Measurements from ENCODE around the gene DLGAP1.

The DLGAP1 gene

GRCh38 chr18:3466045-3466444 lies 989.1 kb downstream of the DLGAP1 start:
- no peak overlapping the region for H3K27ac ChIP-seq (ENCODE audit: insufficient read depth, low read length, poor library complexity, severe bottlenecking)
- H3K4me1 ChIP-seq (ENCODE audit: control insufficient read depth, insufficient read depth, low read length, poor library complexity, severe bottlenecking) = peaks cover 9% of the 10 kb centered on the region
- no peaks in the 10 kb centered on the region for H3K27me3 ChIP-seq (replicated peaks; ENCODE audit: control insufficient read depth, insufficient read depth, low read length, poor library complexity, severe bottlenecking)
- no peaks in the 10 kb centered on the region for H3K36me3 ChIP-seq (ENCODE audit: control insufficient read depth, insufficient read depth, low read length)
- DNase-seq = no peak
- peaks cover 5% of the 10 kb centered on the region for H3K9me3 ChIP-seq (ENCODE audit: control insufficient read depth, low read length)
- no peak overlapping the region for H3K4me3 ChIP-seq (ENCODE audit: insufficient read depth, low read depth, low read length, poor library complexity, severe bottlenecking)

DNA sequence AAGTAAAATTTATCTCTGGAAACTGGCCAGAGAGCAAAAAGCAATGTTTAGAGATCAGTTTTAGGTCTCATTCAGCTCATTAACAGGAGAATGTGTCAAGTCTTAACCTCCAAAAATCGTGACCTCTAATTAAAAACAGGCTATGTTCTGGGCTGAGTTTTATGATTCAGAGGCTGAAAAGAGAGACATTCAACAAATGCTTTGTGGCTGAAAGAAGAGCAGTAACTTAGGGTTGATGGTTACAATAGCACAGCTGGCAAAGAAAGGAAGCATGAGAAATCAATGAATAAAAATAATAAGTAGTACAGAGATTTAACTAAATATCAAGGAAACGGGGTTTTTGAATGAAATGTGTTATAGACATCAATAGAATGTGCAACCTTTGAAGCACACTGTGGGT lies 992.1 kb downstream of the DLGAP1 start:
- no peak overlapping the region for H3K27ac ChIP-seq (ENCODE audit: insufficient read depth, low read length, poor library complexity, severe bottlenecking)

DNA sequence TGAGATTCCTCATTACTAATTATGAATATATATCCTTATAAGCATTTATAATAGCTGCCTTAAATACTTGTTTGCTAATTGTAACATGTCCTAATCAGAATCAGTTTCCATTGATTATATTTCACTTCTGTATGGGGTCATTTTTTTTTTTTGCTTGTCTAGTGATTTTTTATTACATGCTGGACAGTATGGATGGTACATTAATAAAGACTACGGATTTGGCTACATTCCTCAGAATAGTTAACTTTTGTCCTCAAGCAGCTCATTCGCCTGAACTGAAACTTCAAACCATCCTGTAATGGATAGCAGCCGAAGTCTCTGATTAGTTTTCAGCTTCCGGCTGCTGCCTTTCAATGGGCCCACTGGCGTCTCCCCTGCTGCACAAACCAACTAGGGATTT lies 993.4 kb downstream of the DLGAP1 start:
- DNase-seq = no peak
- H3K4me3 ChIP-seq (ENCODE audit: insufficient read depth, low read depth, low read length, poor library complexity, severe bottlenecking) = no peak overlapping the region
- peaks cover 10% of the 10 kb centered on the region for H3K36me3 ChIP-seq (ENCODE audit: control insufficient read depth, insufficient read depth, low read length)

More for the DNA sequence above, 992.1 kb downstream of the DLGAP1 start:
- DNase-seq = no peak
- H3K9me3 ChIP-seq (ENCODE audit: control insufficient read depth, low read length) = peaks cover 5% of the 10 kb centered on the region
- H3K36me3 ChIP-seq (ENCODE audit: control insufficient read depth, insufficient read depth, low read length) = no peaks in the 10 kb centered on the region
- no peak overlapping the region for H3K4me3 ChIP-seq (ENCODE audit: insufficient read depth, low read depth, low read length, poor library complexity, severe bottlenecking)
- H3K27me3 ChIP-seq (replicated peaks; ENCODE audit: control insufficient read depth, insufficient read depth, low read length, poor library complexity, severe bottlenecking) = no peaks in the 10 kb centered on the region
- peaks cover 21% of the 10 kb centered on the region for H3K4me1 ChIP-seq (ENCODE audit: control insufficient read depth, insufficient read depth, low read length, poor library complexity, severe bottlenecking)

GRCh38 chr18:3460823-3461398 lies 994.2 kb downstream of the DLGAP1 start:
- Histone ChIP-seq H3K9me3 (ENCODE audit: control insufficient read depth, low read length) (peaks cover 5% of the 10 kb centered on the region), H3K4me1 (ENCODE audit: control insufficient read depth, insufficient read depth, low read length, poor library complexity, severe bottlenecking) (peaks cover 12% of the 10 kb centered on the region), H3K27ac (ENCODE audit: insufficient read depth, low read length, poor library complexity, severe bottlenecking) (no peak overlapping the region), H3K27me3 (replicated peaks; ENCODE audit: control insufficient read depth, insufficient read depth, low read length, poor library complexity, severe bottlenecking) (no peaks in the 10 kb centered on the region), H3K36me3 (ENCODE audit: control insufficient read depth, insufficient read depth, low read length) (peaks cover 15% of the 10 kb centered on the region), H3K4me3 (ENCODE audit: insufficient read depth, low read depth, low read length, poor library complexity, severe bottlenecking) (no peak overlapping the region)
- no peak for DNase-seq

More for the DNA sequence above, 993.4 kb downstream of the DLGAP1 start:
- Histone ChIP-seq H3K27me3 (replicated peaks; ENCODE audit: control insufficient read depth, insufficient read depth, low read length, poor library complexity, severe bottlenecking) (no peaks in the 10 kb centered on the region), H3K9me3 (ENCODE audit: control insufficient read depth, low read length) (peaks cover 5% of the 10 kb centered on the region), H3K4me1 (ENCODE audit: control insufficient read depth, insufficient read depth, low read length, poor library complexity, severe bottlenecking) (peaks cover 16% of the 10 kb centered on the region), H3K27ac (ENCODE audit: insufficient read depth, low read length, poor library complexity, severe bottlenecking) (no peak overlapping the region)

DNA sequence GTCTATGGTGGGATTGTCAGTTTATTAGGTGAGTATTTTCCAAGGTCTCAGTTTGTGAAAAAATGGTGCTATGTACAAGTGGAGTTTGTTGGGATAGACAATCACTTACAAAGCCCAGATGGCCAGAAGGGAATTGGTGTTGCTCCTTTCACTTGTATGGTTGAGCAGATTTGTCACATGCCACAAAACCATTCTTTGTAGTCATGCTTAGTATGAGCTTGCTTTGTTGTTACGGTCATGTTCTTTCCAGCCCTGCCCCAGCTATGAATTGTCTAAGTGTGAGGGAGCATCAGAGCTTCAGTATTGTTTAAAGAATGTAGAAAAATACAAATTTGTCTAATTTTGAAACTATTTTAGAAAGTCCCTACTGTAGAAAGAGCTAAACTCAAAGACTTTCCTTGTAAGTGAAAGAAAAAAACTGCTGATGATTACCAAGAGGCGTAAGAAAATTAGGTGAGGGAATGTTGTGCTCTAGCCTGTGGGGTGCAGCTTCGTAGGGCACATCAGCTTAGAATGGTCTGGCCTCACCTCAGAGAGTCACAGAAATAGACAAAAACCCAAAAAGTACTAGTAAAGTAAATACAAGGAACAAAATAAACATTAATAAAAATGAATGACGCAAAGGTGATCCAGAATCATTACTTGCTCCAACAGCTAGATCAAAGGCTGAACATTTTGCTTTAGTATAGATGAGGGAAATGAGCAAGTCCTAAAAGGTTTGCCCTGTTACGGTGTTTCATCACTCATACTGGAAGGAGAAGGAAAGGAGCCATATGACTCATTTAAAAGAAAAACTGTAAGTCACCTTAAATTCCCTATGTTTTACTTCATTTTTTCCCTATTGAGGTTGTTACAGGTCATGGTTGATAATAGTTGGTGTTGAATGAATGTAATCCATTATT lies 995.9 kb downstream of the DLGAP1 start:
- no peak overlapping the region for H3K4me3 ChIP-seq (ENCODE audit: insufficient read depth, low read depth, low read length, poor library complexity, severe bottlenecking)
- peaks cover 15% of the 10 kb centered on the region for H3K36me3 ChIP-seq (ENCODE audit: control insufficient read depth, insufficient read depth, low read length)
- peaks cover 5% of the 10 kb centered on the region for H3K9me3 ChIP-seq (ENCODE audit: control insufficient read depth, low read length)
- peaks cover 12% of the 10 kb centered on the region for H3K4me1 ChIP-seq (ENCODE audit: control insufficient read depth, insufficient read depth, low read length, poor library complexity, severe bottlenecking)
- no peak for DNase-seq
- no peaks in the 10 kb centered on the region for H3K27me3 ChIP-seq (replicated peaks; ENCODE audit: control insufficient read depth, insufficient read depth, low read length, poor library complexity, severe bottlenecking)
- H3K27ac ChIP-seq (ENCODE audit: insufficient read depth, low read length, poor library complexity, severe bottlenecking) = peak overlapping the region; percentile 52

DNA sequence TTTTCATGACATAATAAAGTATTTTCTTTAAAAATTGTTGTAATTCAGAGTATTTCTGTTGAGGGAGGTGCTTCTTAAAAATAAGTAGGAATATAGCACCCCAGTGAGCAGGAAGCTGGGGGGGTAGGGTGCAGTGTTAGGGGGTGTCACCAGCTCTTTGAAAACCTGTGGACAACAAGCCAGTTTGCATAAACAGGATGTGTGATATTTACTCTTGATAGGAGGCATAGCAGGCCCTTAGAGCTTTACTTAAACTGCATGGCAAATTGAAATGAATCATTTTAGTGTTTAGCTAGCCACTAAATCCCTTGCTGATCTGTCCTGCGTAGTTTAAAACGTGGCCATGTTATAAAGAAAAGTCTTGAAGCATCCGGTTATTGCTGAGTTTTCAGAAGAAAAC lies 996.7 kb downstream of the DLGAP1 start:
- peaks cover 5% of the 10 kb centered on the region for H3K9me3 ChIP-seq (ENCODE audit: control insufficient read depth, low read length)
- peak overlapping the region; percentile 52 for H3K27ac ChIP-seq (ENCODE audit: insufficient read depth, low read length, poor library complexity, severe bottlenecking)
- peaks cover 15% of the 10 kb centered on the region for H3K36me3 ChIP-seq (ENCODE audit: control insufficient read depth, insufficient read depth, low read length)
- H3K4me1 ChIP-seq (ENCODE audit: control insufficient read depth, insufficient read depth, low read length, poor library complexity, severe bottlenecking) = peaks cover 12% of the 10 kb centered on the region
- no peak for DNase-seq
- no peaks in the 10 kb centered on the region for H3K27me3 ChIP-seq (replicated peaks; ENCODE audit: control insufficient read depth, insufficient read depth, low read length, poor library complexity, severe bottlenecking)
- no peak overlapping the region for H3K4me3 ChIP-seq (ENCODE audit: insufficient read depth, low read depth, low read length, poor library complexity, severe bottlenecking)

DNA sequence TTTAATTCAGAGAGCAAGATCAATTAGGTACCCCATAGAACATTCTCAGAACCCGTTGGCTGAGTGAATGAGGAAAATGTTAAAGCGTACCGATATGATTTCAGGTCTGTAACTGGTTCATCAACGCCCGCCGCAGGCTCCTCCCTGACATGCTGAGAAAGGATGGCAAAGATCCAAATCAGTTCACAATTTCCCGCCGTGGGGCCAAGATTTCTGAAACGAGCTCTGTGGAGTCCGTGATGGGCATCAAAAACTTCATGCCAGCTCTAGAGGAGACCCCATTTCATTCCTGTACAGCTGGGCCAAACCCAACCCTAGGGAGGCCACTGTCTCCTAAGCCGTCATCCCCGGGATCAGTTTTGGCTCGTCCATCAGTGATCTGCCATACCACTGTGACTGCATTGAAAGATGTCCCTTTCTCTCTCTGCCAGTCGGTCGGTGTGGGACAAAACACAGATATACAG lies 997.8 kb downstream of the DLGAP1 start:
- peaks cover 15% of the 10 kb centered on the region for H3K36me3 ChIP-seq (ENCODE audit: control insufficient read depth, insufficient read depth, low read length)
- DNase-seq = no peak
- H3K27ac ChIP-seq (ENCODE audit: insufficient read depth, low read length, poor library complexity, severe bottlenecking) = no peak overlapping the region
- no peak overlapping the region for H3K4me3 ChIP-seq (ENCODE audit: insufficient read depth, low read depth, low read length, poor library complexity, severe bottlenecking)
- no peaks in the 10 kb centered on the region for H3K27me3 ChIP-seq (replicated peaks; ENCODE audit: control insufficient read depth, insufficient read depth, low read length, poor library complexity, severe bottlenecking)
- H3K4me1 ChIP-seq (ENCODE audit: control insufficient read depth, insufficient read depth, low read length, poor library complexity, severe bottlenecking) = peaks cover 17% of the 10 kb centered on the region
- H3K9me3 ChIP-seq (ENCODE audit: control insufficient read depth, low read length) = peaks cover 5% of the 10 kb centered on the region

DNA sequence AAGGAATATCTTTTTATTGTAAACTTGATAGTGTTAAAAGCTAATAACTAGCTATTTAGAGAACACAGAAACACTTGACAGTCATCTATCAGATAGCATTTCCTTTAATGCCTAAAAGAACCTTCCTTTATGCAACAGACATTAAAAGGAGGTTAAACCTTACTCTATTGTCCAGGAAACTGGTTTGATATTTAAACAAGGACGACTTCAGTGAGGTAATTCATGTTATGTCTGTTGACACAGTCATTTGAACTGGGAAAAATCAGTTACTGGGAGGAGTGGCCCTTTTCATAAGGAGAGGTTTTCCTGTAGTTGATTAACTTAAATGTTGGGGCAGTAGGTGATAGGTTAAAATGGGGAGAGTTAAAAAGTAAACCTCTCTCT lies 998.4 kb downstream of the DLGAP1 start:
- H3K36me3 ChIP-seq (ENCODE audit: control insufficient read depth, insufficient read depth, low read length) = peaks cover 15% of the 10 kb centered on the region
- H3K4me1 ChIP-seq (ENCODE audit: control insufficient read depth, insufficient read depth, low read length, poor library complexity, severe bottlenecking) = peaks cover 23% of the 10 kb centered on the region
- H3K27ac ChIP-seq (ENCODE audit: insufficient read depth, low read length, poor library complexity, severe bottlenecking) = no peak overlapping the region

DNA sequence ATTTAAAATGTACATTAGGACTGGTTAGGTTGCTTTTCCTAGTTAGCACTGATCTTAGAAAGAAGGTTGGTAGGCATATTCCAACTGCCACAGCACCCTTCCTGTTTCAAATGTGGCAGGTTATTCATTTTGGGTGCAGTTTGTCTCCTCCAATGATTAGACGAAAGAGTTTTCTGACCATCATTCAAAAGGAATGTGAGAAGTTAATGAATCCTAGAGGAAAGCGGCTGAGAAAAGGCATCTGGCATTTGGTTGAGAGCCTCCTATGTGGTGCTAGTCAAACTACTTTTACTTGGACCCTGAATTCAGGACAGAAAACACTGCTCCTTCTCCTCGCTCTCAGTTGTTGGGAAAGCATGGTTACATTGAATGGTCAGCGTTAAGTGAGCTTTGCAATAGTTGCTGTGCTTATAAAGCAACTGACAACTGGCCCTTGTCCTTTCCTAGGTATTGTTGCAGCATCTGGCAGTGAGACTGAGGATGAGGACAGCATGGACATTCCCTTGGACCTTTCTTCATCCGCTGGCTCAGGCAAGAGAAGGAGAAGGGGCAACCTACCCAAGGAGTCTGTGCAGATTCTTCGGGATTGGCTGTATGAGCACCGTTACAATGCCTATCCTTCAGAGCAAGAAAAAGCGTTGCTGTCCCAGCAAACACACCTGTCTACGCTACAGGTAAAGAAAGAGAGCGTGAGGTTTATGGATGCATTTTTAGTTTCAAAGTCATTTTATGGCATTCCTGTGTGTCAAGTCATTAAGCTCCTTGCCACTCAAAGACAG lies 999.0 kb downstream of the DLGAP1 start:
- Histone ChIP-seq H3K4me1 (ENCODE audit: control insufficient read depth, insufficient read depth, low read length, poor library complexity, severe bottlenecking) (peaks cover 26% of the 10 kb centered on the region), H3K36me3 (ENCODE audit: control insufficient read depth, insufficient read depth, low read length) (peaks cover 15% of the 10 kb centered on the region), H3K4me3 (ENCODE audit: insufficient read depth, low read depth, low read length, poor library complexity, severe bottlenecking) (no peak overlapping the region), H3K27ac (ENCODE audit: insufficient read depth, low read length, poor library complexity, severe bottlenecking) (no peak overlapping the region), H3K27me3 (replicated peaks; ENCODE audit: control insufficient read depth, insufficient read depth, low read length, poor library complexity, severe bottlenecking) (no peaks in the 10 kb centered on the region), H3K9me3 (ENCODE audit: control insufficient read depth, low read length) (no peaks in the 10 kb centered on the region)
- DNase-seq = no peak

More for the DNA sequence above, 998.4 kb downstream of the DLGAP1 start:
- Histone ChIP-seq H3K9me3 (ENCODE audit: control insufficient read depth, low read length) (peaks cover 2% of the 10 kb centered on the region), H3K4me3 (ENCODE audit: insufficient read depth, low read depth, low read length, poor library complexity, severe bottlenecking) (no peak overlapping the region), H3K27me3 (replicated peaks; ENCODE audit: control insufficient read depth, insufficient read depth, low read length, poor library complexity, severe bottlenecking) (no peaks in the 10 kb centered on the region)
- no peak for DNase-seq

Data from effector memory CD4-positive, alpha-beta T cell (primary cell).